ENCODE measurements around the gene AGK.

DNA sequence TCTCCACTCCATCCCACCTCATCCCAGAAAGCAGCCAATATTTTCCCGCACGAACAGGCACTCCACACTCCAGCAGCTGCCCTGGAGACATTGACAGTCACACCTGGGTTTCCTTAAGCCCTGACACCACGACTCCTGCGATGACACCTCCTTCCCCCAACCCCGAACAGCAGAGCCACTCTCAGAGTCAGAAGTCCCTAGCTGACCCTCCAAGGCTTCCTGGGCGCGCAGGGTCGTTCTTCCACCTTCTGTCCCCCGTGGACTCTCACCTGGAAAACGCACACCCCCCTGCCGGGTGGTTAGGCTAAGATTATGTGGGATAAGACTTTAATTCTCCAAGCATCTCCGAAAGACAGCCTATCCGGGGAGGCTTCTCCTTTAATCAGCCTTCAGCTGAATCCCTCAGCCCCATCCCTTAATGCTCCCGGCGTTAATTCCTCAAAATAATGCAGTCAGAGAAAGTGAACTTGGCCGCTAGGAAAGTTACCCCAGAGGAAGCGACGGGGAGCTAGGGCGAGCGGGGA is 149.7 kb downstream of the AGK start:
- no peak for TF ChIP-seq EZH2 (IDR thresholded peaks at IDR 0.05; ENCODE audit: borderline replicate concordance)
- TF ChIP-seq, protein P1, sequence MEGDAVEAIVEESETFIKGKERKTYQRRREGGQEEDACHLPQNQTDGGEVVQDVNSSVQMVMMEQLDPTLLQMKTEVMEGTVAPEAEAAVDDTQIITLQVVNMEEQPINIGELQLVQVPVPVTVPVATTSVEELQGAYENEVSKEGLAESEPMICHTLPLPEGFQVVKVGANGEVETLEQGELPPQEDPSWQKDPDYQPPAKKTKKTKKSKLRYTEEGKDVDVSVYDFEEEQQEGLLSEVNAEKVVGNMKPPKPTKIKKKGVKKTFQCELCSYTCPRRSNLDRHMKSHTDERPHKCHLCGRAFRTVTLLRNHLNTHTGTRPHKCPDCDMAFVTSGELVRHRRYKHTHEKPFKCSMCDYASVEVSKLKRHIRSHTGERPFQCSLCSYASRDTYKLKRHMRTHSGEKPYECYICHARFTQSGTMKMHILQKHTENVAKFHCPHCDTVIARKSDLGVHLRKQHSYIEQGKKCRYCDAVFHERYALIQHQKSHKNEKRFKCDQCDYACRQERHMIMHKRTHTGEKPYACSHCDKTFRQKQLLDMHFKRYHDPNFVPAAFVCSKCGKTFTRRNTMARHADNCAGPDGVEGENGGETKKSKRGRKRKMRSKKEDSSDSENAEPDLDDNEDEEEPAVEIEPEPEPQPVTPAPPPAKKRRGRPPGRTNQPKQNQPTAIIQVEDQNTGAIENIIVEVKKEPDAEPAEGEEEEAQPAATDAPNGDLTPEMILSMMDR (IDR thresholded peaks at IDR 0.05; ENCODE audit: poor library complexity) = no peak
- no peak for TF ChIP-seq EZH2phosphoT487 (IDR thresholded peaks at IDR 0.05; ENCODE audit: low read depth, severe bottlenecking, unreplicated experiment)
